Measurements from ENCODE around the gene ATPAF1.

Gene ATPAF1

DNA sequence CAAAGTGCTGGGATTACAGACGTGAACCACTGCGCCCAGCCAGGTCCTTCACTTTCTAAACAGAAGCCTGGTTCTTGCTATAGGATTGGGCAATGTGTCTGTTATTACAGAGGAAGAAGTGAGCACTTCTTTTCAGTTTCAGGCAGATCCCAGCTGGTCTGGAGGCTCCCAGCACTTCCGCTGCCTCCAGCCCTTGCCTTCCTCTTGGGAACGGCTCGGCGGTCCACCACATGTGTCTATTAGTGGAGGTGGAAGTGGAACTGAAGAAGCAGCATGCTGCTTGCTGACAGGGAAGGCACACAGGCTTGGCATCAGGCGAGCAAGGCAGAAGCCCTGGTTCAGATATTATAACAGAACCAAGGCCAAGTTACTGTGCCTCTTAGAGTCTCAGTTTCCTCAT lies 81.1 kb downstream of the ATPAF1 start (continued):
- TF ChIP-seq ZNF266 (tag by site-specific recombination; IDR thresholded peaks at IDR 0.05; ENCODE audit: low read depth) (no peak), ZNF114 (tag by site-specific recombination; IDR thresholded peaks at IDR 0.05) (no peak), YY2 (tag by site-specific recombination; IDR thresholded peaks at IDR 0.05) (no peak), ZBTB8A (tag by site-specific recombination; IDR thresholded peaks at IDR 0.05) (no peak), GLI4 (tag by site-specific recombination; IDR thresholded peaks at IDR 0.05) (no peak), ZFHX2 (tag by site-specific recombination; conservative IDR thresholded peaks at IDR 0.05) (no peak), SP2 (tag by site-specific recombination; IDR thresholded peaks at IDR 0.05) (no peak), ZNF202 (tag by site-specific recombination; IDR thresholded peaks at IDR 0.05; ENCODE audit: borderline replicate concordance) (no peak), ZNF184 (tag by site-specific recombination; IDR thresholded peaks at IDR 0.05) (no peak), ZNF571 (tag by site-specific recombination; IDR thresholded peaks at IDR 0.05) (no peak)
- TF ChIP-seq, protein P1, sequence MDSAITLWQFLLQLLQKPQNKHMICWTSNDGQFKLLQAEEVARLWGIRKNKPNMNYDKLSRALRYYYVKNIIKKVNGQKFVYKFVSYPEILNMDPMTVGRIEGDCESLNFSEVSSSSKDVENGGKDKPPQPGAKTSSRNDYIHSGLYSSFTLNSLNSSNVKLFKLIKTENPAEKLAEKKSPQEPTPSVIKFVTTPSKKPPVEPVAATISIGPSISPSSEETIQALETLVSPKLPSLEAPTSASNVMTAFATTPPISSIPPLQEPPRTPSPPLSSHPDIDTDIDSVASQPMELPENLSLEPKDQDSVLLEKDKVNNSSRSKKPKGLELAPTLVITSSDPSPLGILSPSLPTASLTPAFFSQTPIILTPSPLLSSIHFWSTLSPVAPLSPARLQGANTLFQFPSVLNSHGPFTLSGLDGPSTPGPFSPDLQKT (IDR thresholded peaks at IDR 0.05; ENCODE audit: borderline replicate concordance, low read depth, low read length) = no peak

DNA sequence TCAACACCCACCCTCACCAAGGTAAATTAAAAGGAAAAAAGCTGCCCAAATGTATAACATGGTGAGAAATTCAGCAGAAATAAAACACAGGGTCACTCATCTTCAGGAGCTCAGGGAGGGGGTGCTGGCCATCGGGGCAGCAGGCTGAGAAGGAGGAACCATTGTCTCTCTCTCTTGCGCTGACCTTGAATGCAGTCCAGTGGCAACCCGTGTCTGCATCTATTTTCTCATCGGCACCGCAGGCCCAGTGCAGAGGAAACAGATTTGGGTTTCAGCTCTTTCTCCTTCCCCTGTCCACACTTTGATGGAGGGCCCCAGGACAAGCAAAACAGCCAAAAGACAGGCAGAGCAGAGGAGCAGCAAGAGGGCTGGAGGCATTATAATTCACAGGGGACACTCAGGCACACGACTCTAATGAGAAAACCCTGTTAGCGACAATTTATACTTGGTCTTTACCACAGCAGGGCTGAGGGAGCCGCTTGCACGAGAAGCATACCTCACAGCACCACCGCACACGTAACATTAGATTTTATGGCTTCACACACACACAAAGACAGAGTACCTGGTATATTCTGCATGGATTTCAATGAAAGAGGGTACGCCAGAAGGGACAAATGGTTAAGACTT lies 82.7 kb downstream of the ATPAF1 start:
- CTCF ChIA-PET = no interaction called here
- H3K36me3 ChIP-seq (ENCODE audit: control insufficient read depth in 2 of 2, insufficient read depth in 1 of 2, low read length in 2 of 2) = peaks cover 12 to 80% of the 10 kb centered on the region in 2 experiments; a peak in 2 of 3 replicates
- POLR2A ChIA-PET = interaction anchor here (0.6 kb wide), 1 partner anchor 57 kb away, joined by 5 read pairs; no protein-coding TSS in a partner anchor
- no peaks in the 10 kb centered on the region for H3K4me1 ChIP-seq (ENCODE audit: control insufficient read depth, insufficient read depth, low read length)
- no peaks in the 10 kb centered on the region for H3K9me3 ChIP-seq (ENCODE audit: control insufficient read depth, insufficient read depth, low read depth, low read length)
- no peak overlapping the region for H3K4me3 ChIP-seq (ENCODE audit: low read depth, low read length)
- H3K27ac ChIP-seq (ENCODE audit: extremely low read depth, low read depth, low read length) = no peak overlapping the region
- TF ChIP-seq ZNF114 (tag by site-specific recombination; IDR thresholded peaks at IDR 0.05) (no peak), ZNF747 (tag by site-specific recombination; IDR thresholded peaks at IDR 0.05) (no peak), ZNF335 (tag by site-specific recombination; conservative IDR thresholded peaks at IDR 0.05) (no peak)

DNA sequence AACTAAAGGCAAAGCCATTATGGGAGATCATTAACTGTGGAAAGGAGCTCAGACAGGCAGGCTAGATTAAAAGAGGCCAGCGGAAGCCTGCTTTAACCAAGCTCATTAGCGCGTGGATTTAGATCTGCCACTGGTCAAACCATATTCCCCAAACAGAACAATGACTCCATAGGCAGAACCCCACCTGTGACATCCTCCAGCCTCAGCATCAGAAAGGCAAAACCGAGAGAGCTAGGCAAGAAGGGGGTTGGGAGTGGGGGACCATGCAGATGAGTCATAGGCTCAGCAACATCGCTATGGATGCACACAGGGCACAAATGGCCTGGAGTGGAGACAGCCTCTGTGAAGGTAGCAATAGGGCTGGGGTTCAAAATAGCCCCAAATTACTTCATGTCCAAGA lies 84.7 kb downstream of the ATPAF1 start:
- ChIA-PET POLR2A (interaction anchor here (1.0 kb wide), 1 partner anchor 21 kb away, joined by 4 read pairs; the partner anchor contains the start of gene MKNK1), CTCF (interaction anchor here (0.6 to 0.8 kb wide), 4 partner anchors 20 to 138 kb away, joined by 3 to 4 read pairs (median 3); no protein-coding TSS in a partner anchor)
- H3K4me3 ChIP-seq (ENCODE audit: low read depth, low read length) = no peak overlapping the region
- no peaks in the 10 kb centered on the region for H3K9me3 ChIP-seq (ENCODE audit: control insufficient read depth, insufficient read depth, low read depth, low read length)
- H3K4me1 ChIP-seq (ENCODE audit: control insufficient read depth, insufficient read depth, low read length) = no peaks in the 10 kb centered on the region
- H3K27ac ChIP-seq (ENCODE audit: extremely low read depth, low read depth, low read length) = no peak overlapping the region
- peaks cover 12 to 78% of the 10 kb centered on the region in 2 experiments; a peak in 2 of 3 replicates for H3K36me3 ChIP-seq (ENCODE audit: control insufficient read depth in 2 of 2, insufficient read depth in 1 of 2, low read length in 2 of 2)
- TF ChIP-seq ZNF426 (tag by site-specific recombination; IDR thresholded peaks at IDR 0.05) (no peak), ZSCAN30 (tag by site-specific recombination; IDR thresholded peaks at IDR 0.05) (no peak), SCRT2 (tag by site-specific recombination; IDR thresholded peaks at IDR 0.05) (no peak), ZNF394 (tag by site-specific recombination; IDR thresholded peaks at IDR 0.05; ENCODE audit: borderline replicate concordance) (no peak), ZNF280C (tag by site-specific recombination; IDR thresholded peaks at IDR 0.05) (no peak)

All from HEK293 (cell line).